K562 (cell line): ENCODE measurements around the gene MYLK4. TPM values are rescaled to one million over a fixed set of nuclear protein-coding genes. Genes with fewer than 3 reads are reported as not detected.

Experiments used
- ASH1L ChIP-seq: fragments of 450-650 bp; IDR thresholded peaks from 2 replicates; pipeline ENCODE4 v1.6.1; 2018; ENCODE audit warnings: borderline replicate concordance, mild to moderate bottlenecking, low read depth; ENCODE audit not compliant: partially characterized antibody
- ETV1 ChIP-seq: fragments of 450-650 bp; conservative IDR thresholded peaks from 2 replicates; pipeline ENCODE4 v1.6.1; 2016; ENCODE audit warnings: missing genetic modification characterization, control low read depth, low read depth, missing compliant biosample characterization
- MAZ ChIP-seq, 2 experiments: fragments of 450-650 bp in 1 of 2; sonication (generic) in 1 of 2; formaldehyde crosslinking; IDR thresholded peaks in 1 of 2; conservative IDR thresholded peaks in 1 of 2; 2 replicates each; pipeline versions ENCODE4 v1.4.0 to v1.5.0; 2020; ENCODE audit warnings: mild to moderate bottlenecking in 1 of 2, missing genetic modification reagents in 1 of 2
- MCM2 ChIP-seq: fragments of 450-650 bp; IDR thresholded peaks from 2 replicates; pipeline ENCODE4 v1.6.1; 2017; ENCODE audit warnings: low read depth, mild to moderate bottlenecking
- MED1 ChIP-seq: sonication (generic); formaldehyde crosslinking; IDR thresholded peaks from 2 replicates; pipeline ENCODE4 v1.8.1; 2023; ENCODE audit warnings: missing genetic modification reagents, borderline replicate concordance
- MLLT1 ChIP-seq, 2 experiments: fragments of 450-650 bp; IDR thresholded peaks; 2 replicates each; pipeline ENCODE4 v1.6.1; 2016
- NEUROD1 ChIP-seq: fragments of 150-350 bp; IDR thresholded peaks from 2 replicates; pipeline ENCODE4 v1.6.1; 2014; ENCODE audit warnings: borderline replicate concordance, low read length, low read depth; ENCODE audit not compliant: partially characterized antibody
- POU5F1 ChIP-seq: fragments of 150-350 bp; IDR thresholded peaks from 2 replicates; pipeline ENCODE4 v1.6.1; 2014; ENCODE audit warnings: borderline replicate concordance, low read length, low read depth, mild to moderate bottlenecking; ENCODE audit not compliant: partially characterized antibody
- RAD21 ChIP-seq, 2 experiments: fragments of 250-450 bp in 1 of 2; fragments of 450-650 bp in 1 of 2; sonication (Bioruptor Pico) in 1 of 2; formaldehyde crosslinking in 1 of 2; IDR thresholded peaks in 1 of 2; conservative IDR thresholded peaks in 1 of 2; 2 replicates each; pipeline versions ENCODE4 v1.4.0 to v1.8.0; 2020 to 2022; ENCODE audit warnings: mild to moderate bottlenecking in 2 of 2, moderate library complexity in 1 of 2
- SMARCA4 ChIP-seq: fragments of 450-650 bp; IDR thresholded peaks from 2 replicates; pipeline ENCODE4 v1.6.1; 2016
- SMC3 ChIP-seq: conservative IDR thresholded peaks from 2 replicates; pipeline ENCODE4 v1.6.1; 2011; ENCODE audit warnings: low read depth, low read length, improper control_type of control experiment; ENCODE audit not compliant: insufficient read depth
- SNIP1 ChIP-seq: fragments of 450-650 bp; IDR thresholded peaks from 2 replicates; pipeline ENCODE4 v1.7.1; 2017; ENCODE audit warnings: low read depth, mild to moderate bottlenecking
- STAT6 ChIP-seq: sonication (generic); formaldehyde crosslinking; IDR thresholded peaks from 2 replicates; pipeline ENCODE4 v1.8.1; 2023; ENCODE audit warnings: mild to moderate bottlenecking, missing genetic modification reagents
- TEAD4 ChIP-seq, 2 experiments: sonication (generic) in 1 of 2; formaldehyde crosslinking in 1 of 2; IDR thresholded peaks; 2 replicates each; pipeline versions ENCODE4 v1.6.1 to v1.8.0; 2012 to 2022; ENCODE audit warnings: borderline replicate concordance in 1 of 2, inconsistent platforms in 1 of 2, low read length in 1 of 2, mild to moderate bottlenecking in 1 of 2, missing genetic modification reagents in 1 of 2
- ZBTB1 ChIP-seq: sonication (generic); formaldehyde crosslinking; IDR thresholded peaks from 2 replicates; pipeline ENCODE4 v1.8.1; 2023; ENCODE audit warnings: missing genetic modification reagents, low read depth, mild to moderate bottlenecking, borderline replicate concordance
- ZFX ChIP-seq: sonication (generic); formaldehyde crosslinking; IDR thresholded peaks from 2 replicates; pipeline ENCODE4 v1.8.0; 2022; ENCODE audit warnings: mild to moderate bottlenecking, missing genetic modification reagents, moderate library complexity
- ZNF232 ChIP-seq: sonication (generic); formaldehyde crosslinking; IDR thresholded peaks from 2 replicates; pipeline ENCODE4 v1.8.0; 2022; ENCODE audit warnings: mild to moderate bottlenecking, missing genetic modification reagents
- ZNF24 ChIP-seq: fragments of 450-650 bp; IDR thresholded peaks from 2 replicates; pipeline ENCODE4 v1.6.1; 2016
- ZNF507 ChIP-seq: conservative IDR thresholded peaks from 2 replicates; pipeline ENCODE4 v1.6.1; 2017; ENCODE audit warnings: missing genetic modification characterization, missing compliant biosample characterization
- ZNF778 ChIP-seq: fragments of 450-650 bp; formaldehyde crosslinking; IDR thresholded peaks from 2 replicates; pipeline ENCODE4 v1.4.0; 2020; ENCODE audit warnings: mild to moderate bottlenecking, moderate library complexity
- ZNF780A ChIP-seq: fragments of 250-450 bp; sonication (Bioruptor Pico); IDR thresholded peaks from 2 replicates; pipeline ENCODE4 v1.5.0; 2021; ENCODE audit warnings: mild to moderate bottlenecking
- ZSCAN32 ChIP-seq: fragments of 450-650 bp; formaldehyde crosslinking; IDR thresholded peaks from 2 replicates; pipeline ENCODE4 v1.4.0; 2020; ENCODE audit warnings: mild to moderate bottlenecking, moderate library complexity
- polyA plus RNA-seq, 8 experiments: library from polyadenylated mRNA; depleted of rRNA in 4 of 8; stranded (reverse) in 5 of 8; unstranded in 3 of 8; fragments of >200 nt; fragmentation: Nextera tagmentation in 2 of 8; fragmentation: Illumina TruSeq in 1 of 8; extraction: Ambion mirVana in 2 of 8; extraction: Trizol in 1 of 8; gene quantifications; 2 replicates each; pipeline versions ENCODE4 v1.2.1 to v1.2.3, GENCODE V29; 2011 to 2014; ENCODE audit warnings: inconsistent platforms in 1 of 8, missing spikeins in 1 of 8
- total RNA-seq, 7 experiments: library from RNA; depleted of rRNA in 6 of 7; stranded (reverse); fragments of >200 nt in 6 of 7; fragmentation: Illumina TruSeq in 2 of 7; extraction: Trizol in 2 of 7; gene quantifications; 2 replicates each; pipeline versions ENCODE4 v1.2.1 to v1.2.3, GENCODE V29; 2011 to 2021; ENCODE audit warnings: low replicate concordance in 1 of 7
- TF ChIP-seq, protein P1 (sequence below): fragments of 450-650 bp; formaldehyde crosslinking; IDR thresholded peaks from 2 replicates; pipeline ENCODE4 v1.4.0; 2022; ENCODE audit warnings: missing genetic modification characterization

MYLK4 gene
- total and polyA plus RNA-seq, 9 of the 15 experiments (the other 6 are each of a cell fraction or from before 2014, with no cell fraction given): 0.01 to 0.15 (median 0.06) TPM

DNA sequence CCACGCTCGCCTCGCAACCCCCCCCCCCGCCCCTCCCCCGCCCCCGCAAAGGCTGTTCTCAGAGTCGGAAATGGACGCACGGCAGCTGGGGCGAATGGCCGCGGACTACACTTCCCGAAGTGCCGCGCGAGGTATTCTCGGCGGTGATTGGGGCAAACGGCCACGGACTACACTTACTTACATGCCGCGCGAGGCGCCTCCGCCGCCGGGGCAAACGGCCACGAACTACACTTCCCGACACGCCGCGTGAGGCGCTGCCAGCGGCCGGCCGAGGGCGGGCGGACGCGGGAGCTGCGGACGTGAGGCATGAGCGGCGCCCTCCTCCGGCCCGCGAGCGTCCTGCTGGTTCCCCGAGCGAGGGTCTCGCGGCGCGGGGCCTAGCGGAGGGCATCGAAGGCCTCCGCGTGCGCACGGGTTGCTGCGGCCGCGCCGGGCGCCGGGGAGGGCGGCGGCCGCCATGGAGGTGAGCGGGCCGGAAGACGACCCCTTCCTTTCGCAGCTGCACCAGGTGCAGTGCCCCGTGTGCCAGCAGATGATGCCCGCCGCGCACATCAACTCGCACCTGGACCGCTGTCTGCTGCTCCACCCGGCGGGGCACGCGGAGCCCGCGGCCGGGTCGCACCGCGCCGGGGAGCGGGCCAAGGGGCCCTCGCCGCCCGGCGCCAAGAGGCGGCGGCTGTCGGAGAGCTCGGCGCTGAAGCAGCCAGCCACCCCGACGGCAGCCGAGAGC lies 14.6 kb upstream of the MYLK4 start, which contains the start of gene WRNIP1 (continued):
- TF ChIP-seq RAD21 (CRISPR knock-in tag; conservative IDR thresholded peaks at IDR 0.05 in 1 of 2, IDR thresholded peaks at IDR 0.05 in 1 of 2): peak in 1 of 2 experiments; percentile 17; a peak in 2 of 4 replicates
- TF ChIP-seq NEUROD1: peak; percentile 39
- no peak for TF ChIP-seq SMARCA4
- TF ChIP-seq ZNF507 (tag): no peak
- peak; percentile 59 for TF ChIP-seq POU5F1
- no peak for TF ChIP-seq ZNF232 (CRISPR knock-in tag)
- no peak for TF ChIP-seq ZBTB1 (CRISPR knock-in tag)
- peak; percentile 90 to 94 for TF ChIP-seq MAZ (CRISPR knock-in tag; conservative IDR thresholded peaks at IDR 0.05 in 1 of 2, IDR thresholded peaks at IDR 0.05 in 1 of 2)
- no peak for TF ChIP-seq MED1 (CRISPR knock-in tag)
- TF ChIP-seq SNIP1: no peak
- TF ChIP-seq STAT6: peak; percentile 90; the same call in 1 of the 2 replicates
- TF ChIP-seq SMC3: 0 out of 2 replicates have a peak, but pooled peaks have one; percentile 20
- TF ChIP-seq ZNF780A (CRISPR knock-in tag): no peak
- no peak for TF ChIP-seq ETV1
- peak; percentile 51 for TF ChIP-seq ZNF24
- no peak for TF ChIP-seq ASH1L
- no peak for TF ChIP-seq MLLT1 (IDR thresholded peaks at IDR 0.05)
- TF ChIP-seq ZSCAN32 (CRISPR knock-in tag): no peak
- TF ChIP-seq TEAD4 (IDR thresholded peaks at IDR 0.05; ENCODE audit: low read length): no peak
- TF ChIP-seq TEAD4 (CRISPR knock-in tag; IDR thresholded peaks at IDR 0.05; ENCODE audit: borderline replicate concordance): no peak
- TF ChIP-seq, protein P1, sequence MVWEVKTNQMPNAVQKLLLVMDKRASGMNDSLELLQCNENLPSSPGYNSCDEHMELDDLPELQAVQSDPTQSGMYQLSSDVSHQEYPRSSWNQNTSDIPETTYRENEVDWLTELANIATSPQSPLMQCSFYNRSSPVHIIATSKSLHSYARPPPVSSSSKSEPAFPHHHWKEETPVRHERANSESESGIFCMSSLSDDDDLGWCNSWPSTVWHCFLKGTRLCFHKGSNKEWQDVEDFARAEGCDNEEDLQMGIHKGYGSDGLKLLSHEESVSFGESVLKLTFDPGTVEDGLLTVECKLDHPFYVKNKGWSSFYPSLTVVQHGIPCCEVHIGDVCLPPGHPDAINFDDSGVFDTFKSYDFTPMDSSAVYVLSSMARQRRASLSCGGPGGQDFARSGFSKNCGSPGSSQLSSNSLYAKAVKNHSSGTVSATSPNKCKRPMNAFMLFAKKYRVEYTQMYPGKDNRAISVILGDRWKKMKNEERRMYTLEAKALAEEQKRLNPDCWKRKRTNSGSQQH (CRISPR knock-in tag): no peak
- TF ChIP-seq ZFX (CRISPR knock-in tag): peak; percentile 88
- no peak for TF ChIP-seq ZNF778 (CRISPR knock-in tag)
- no peak for TF ChIP-seq MCM2
